Ishikawa (cell line): ENCODE results near the gene ZNF512.

ENCODE experiments used
- CEBPB ChIP-seq: IDR thresholded peaks from 2 replicates; pipeline ENCODE4 v1.6.1; 2012
- CREB1 ChIP-seq: IDR thresholded peaks from 2 replicates; pipeline ENCODE4 v1.6.1; 2012; ENCODE audit warnings: low read depth
- EGR1 ChIP-seq: IDR thresholded peaks from 2 replicates; pipeline ENCODE4 v1.6.1; 2012
- EP300 ChIP-seq: IDR thresholded peaks from 2 replicates; pipeline ENCODE4 v1.6.1; 2012; ENCODE audit warnings: borderline replicate concordance
- FOXM1 ChIP-seq: IDR thresholded peaks from 2 replicates; pipeline ENCODE4 v1.6.1; 2012; ENCODE audit warnings: low read depth, borderline replicate concordance
- NFIC ChIP-seq: IDR thresholded peaks from 2 replicates; pipeline ENCODE4 v1.6.1; 2012
- RAD21 ChIP-seq: IDR thresholded peaks from 2 replicates; pipeline ENCODE4 v1.6.1; 2012; ENCODE audit warnings: low read depth
- TAF1 ChIP-seq: IDR thresholded peaks from 2 replicates; pipeline ENCODE4 v1.6.1; 2012; ENCODE audit warnings: low read depth, mild to moderate bottlenecking
- TCF12 ChIP-seq: IDR thresholded peaks from 2 replicates; pipeline ENCODE4 v1.6.1; 2012; ENCODE audit warnings: low read depth
- TEAD4 ChIP-seq: IDR thresholded peaks from 2 replicates; pipeline ENCODE4 v1.6.1; 2012
- YY1 ChIP-seq: IDR thresholded peaks from 2 replicates; pipeline ENCODE4 v1.6.1; 2012; ENCODE audit warnings: low read depth
- ZBTB7A ChIP-seq: IDR thresholded peaks from 2 replicates; pipeline ENCODE4 v1.6.1; 2012; ENCODE audit warnings: low read depth
- TF ChIP-seq, protein P1 (sequence below): IDR thresholded peaks from 2 replicates; pipeline ENCODE4 v1.6.1; 2012
- TF ChIP-seq, protein P2 (sequence below): IDR thresholded peaks from 2 replicates; pipeline ENCODE4 v1.6.1; 2012; ENCODE audit warnings: low read depth, mild to moderate bottlenecking
- TF ChIP-seq, protein P3 (sequence below): IDR thresholded peaks from 2 replicates; pipeline ENCODE4 v1.6.1; 2012

The ZNF512 gene

DNA sequence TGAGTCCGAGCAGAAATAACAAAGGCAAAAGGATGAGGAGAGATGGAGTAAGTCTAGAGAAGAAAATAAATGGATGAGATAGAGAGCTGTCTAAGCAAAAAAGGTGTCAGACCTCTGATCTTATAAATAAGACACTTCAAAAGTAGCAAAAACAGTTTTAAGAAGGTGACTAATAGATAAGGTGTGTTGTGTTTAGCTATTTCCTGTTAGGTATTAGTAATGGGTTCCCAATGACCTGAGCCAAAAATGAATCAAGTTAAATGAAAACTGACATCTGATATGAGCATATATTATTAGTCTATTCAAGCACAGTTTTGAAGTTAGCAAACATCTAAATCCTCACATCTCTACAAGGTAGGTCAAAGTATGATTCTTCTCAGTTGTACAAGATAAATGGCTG, 69.9 kb downstream of the ZNF512 start:
- no peak for TF ChIP-seq NFIC
- TF ChIP-seq, protein P1, sequence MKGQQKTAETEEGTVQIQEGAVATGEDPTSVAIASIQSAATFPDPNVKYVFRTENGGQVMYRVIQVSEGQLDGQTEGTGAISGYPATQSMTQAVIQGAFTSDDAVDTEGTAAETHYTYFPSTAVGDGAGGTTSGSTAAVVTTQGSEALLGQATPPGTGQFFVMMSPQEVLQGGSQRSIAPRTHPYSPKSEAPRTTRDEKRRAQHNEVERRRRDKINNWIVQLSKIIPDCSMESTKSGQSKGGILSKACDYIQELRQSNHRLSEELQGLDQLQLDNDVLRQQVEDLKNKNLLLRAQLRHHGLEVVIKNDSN, result no peak

- TF ChIP-seq, protein P2, sequence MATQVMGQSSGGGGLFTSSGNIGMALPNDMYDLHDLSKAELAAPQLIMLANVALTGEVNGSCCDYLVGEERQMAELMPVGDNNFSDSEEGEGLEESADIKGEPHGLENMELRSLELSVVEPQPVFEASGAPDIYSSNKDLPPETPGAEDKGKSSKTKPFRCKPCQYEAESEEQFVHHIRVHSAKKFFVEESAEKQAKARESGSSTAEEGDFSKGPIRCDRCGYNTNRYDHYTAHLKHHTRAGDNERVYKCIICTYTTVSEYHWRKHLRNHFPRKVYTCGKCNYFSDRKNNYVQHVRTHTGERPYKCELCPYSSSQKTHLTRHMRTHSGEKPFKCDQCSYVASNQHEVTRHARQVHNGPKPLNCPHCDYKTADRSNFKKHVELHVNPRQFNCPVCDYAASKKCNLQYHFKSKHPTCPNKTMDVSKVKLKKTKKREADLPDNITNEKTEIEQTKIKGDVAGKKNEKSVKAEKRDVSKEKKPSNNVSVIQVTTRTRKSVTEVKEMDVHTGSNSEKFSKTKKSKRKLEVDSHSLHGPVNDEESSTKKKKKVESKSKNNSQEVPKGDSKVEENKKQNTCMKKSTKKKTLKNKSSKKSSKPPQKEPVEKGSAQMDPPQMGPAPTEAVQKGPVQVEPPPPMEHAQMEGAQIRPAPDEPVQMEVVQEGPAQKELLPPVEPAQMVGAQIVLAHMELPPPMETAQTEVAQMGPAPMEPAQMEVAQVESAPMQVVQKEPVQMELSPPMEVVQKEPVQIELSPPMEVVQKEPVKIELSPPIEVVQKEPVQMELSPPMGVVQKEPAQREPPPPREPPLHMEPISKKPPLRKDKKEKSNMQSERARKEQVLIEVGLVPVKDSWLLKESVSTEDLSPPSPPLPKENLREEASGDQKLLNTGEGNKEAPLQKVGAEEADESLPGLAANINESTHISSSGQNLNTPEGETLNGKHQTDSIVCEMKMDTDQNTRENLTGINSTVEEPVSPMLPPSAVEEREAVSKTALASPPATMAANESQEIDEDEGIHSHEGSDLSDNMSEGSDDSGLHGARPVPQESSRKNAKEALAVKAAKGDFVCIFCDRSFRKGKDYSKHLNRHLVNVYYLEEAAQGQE, result no peak
- TF ChIP-seq RAD21 (no peak), TAF1 (no peak), NFIC (no peak), EGR1 (no peak), CEBPB (no peak), TCF12 (no peak)
Observed at GRCh38 chr2:27653397-27653796, 70.6 kb downstream of the ZNF512 start.

GRCh38 chr2:27655155-27655951, 72.5 kb downstream of the ZNF512 start:
- no peak for TF ChIP-seq EP300
- TF ChIP-seq RAD21, result no peak
- TF ChIP-seq EGR1, result no peak
- TF ChIP-seq, protein P3, sequence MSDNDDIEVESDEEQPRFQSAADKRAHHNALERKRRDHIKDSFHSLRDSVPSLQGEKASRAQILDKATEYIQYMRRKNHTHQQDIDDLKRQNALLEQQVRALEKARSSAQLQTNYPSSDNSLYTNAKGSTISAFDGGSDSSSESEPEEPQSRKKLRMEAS, result no peak
- TF ChIP-seq TEAD4, result no peak
- no peak for TF ChIP-seq FOXM1
- TF ChIP-seq, protein P2, result no peak

GRCh38 chr2:27661371-27661770, 78.5 kb downstream of the ZNF512 start:
- no peak for TF ChIP-seq YY1
- no peak for TF ChIP-seq CEBPB
- TF ChIP-seq RAD21, result no peak
- TF ChIP-seq, protein P2, result no peak
- no peak for TF ChIP-seq CREB1

DNA sequence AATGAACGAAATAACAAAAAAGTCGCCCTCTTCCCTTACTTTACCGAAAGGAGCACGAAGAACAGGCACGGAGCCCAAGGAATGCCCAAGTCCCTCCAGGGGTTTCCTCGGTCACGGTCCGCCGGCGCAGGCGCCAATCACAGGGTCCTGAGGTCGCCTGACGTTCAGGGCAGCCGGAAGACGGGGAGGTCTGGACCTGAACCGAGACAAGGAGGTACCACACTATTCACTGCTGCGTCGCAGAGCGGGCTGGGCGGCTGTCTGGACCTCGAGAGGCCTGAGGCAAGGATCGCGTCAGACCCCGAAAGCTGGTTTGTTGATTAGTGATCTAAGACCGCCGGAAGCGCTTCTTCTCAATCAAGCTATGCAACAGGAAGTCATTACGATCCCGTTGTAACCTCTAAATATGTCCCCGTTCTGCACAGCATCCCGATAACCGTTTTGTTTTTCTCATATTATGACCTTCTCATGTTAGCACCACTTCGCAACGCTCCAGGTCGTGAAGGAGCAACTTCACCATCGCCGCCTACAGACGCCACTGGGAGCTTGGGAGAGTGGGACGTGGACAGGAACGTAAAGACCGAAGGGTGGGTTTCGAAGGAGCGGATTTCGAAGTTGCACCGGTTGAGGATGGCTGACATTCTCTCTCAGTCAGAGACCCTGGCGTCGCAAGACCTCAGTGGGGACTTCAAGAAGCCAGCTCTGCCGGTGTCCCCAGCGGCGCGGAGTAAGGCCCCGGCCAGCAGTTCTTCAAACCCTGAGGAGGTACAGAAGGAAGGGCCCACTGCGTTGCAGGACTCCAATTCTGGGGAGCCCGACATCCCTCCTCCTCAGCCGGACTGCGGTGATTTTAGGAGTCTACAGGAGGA, 80.7 kb downstream of the ZNF512 start, which contains the start of the genes SLC4A1AP and SUPT7L:
Gene SLC4A1AP, plus strand, starts transcription at position 605 of the 869 bp plus-strand sequence. Its CDS starts 26 bp downstream, at position 631.
Gene SUPT7L, minus strand, starts transcription at position 330 of the 869 bp plus-strand sequence. CDS start 1,422 bp downstream, outside the sequence.
- TF ChIP-seq EGR1 (peak; percentile 37; the same call in 1 of the 2 replicates), FOXM1 (no peak), CREB1 (peak; percentile 48), CEBPB (no peak; the same call in 1 of the 2 replicates), TEAD4 (peak; percentile 62; the same call in 1 of the 2 replicates), YY1 (peak; percentile 95), ZBTB7A (no peak), TCF12 (peak; percentile 80), RAD21 (no peak), NFIC (0 out of 2 replicates have a peak, but pooled peaks have one; percentile 7), EP300 (peak; percentile 60; the same call in 1 of the 2 replicates), TAF1 (peak; percentile 97)
- TF ChIP-seq, protein P2, result no peak
- TF ChIP-seq, protein P3, result peak; percentile 68
- TF ChIP-seq, protein P1, result peak; percentile 56; the same call in 1 of the 2 replicates
